Measurements from ENCODE around the gene DUSP1. TPM values are rescaled to one million over a fixed set of nuclear protein-coding genes. Genes with fewer than 3 reads are reported as not detected.

The DUSP1 gene
- total and polyA plus RNA-seq, 2 of the 13 experiments (the other 11 are each of a cell fraction or from before 2014, with no cell fraction given) = 27.1 to 55.5 TPM

GRCh38 chr5:172753101-172753500, 17.9 kb downstream of the DUSP1 start:
- H3K79me2 ChIP-seq (ENCODE audit: insufficient read depth, low read length) = no peaks in the 10 kb centered on the region
- no peak overlapping the region for H3K4me3 ChIP-seq (replicated peaks in 1 of 3; ENCODE audit: insufficient read depth in 1 of 3, low read depth in 2 of 3, low read length in 3 of 3)
- peaks cover 0 to 15% of the 10 kb centered on the region in 2 experiments; a peak in 2 of 5 replicates for H3K27me3 ChIP-seq (ENCODE audit: control insufficient read depth in 1 of 2, insufficient read depth in 2 of 2, low read length in 2 of 2)
- H3K9me3 ChIP-seq (ENCODE audit: low read length) = no peaks in the 10 kb centered on the region
- no peak overlapping the region for H3K27ac ChIP-seq (ENCODE audit: extremely low read length, insufficient read depth, low read length)
- no peak overlapping the region for H3K9ac ChIP-seq (ENCODE audit: insufficient read depth, low read depth, low read length)
- ATAC-seq = no peak
- no peaks in the 10 kb centered on the region for H3K36me3 ChIP-seq (replicated peaks in 1 of 2; ENCODE audit: control insufficient read depth in 1 of 2, insufficient read depth in 2 of 2, low read length in 2 of 2)
- ChIA-PET CTCF (ENCODE audit: low intra/inter-chr PET ratio, low total read pairs) (no interaction called here), POLR2A (interaction anchor here (0.9 kb wide), 1 partner anchor 18 kb away, joined by 3 read pairs; no protein-coding TSS in a partner anchor)
- WGBS (ENCODE audit: low lambda C conversion rate) = 12% methylated on average over 2 of the region's 2 CpGs
- no peak for TF ChIP-seq XBP1 (CRISPR knock-in tag; IDR thresholded peaks at IDR 0.05)
- no peak for TF ChIP-seq KDM5B (CRISPR knock-in tag; IDR thresholded peaks at IDR 0.05; ENCODE audit: borderline replicate concordance)
- TF ChIP-seq ZNF619 (CRISPR knock-in tag; IDR thresholded peaks at IDR 0.05) = no peak
- no peak for TF ChIP-seq TRIM24 (CRISPR knock-in tag; IDR thresholded peaks at IDR 0.05)
- no peak for TF ChIP-seq DNMT1 (CRISPR knock-in tag; IDR thresholded peaks at IDR 0.05)
- TF ChIP-seq HNF4A (CRISPR knock-in tag; IDR thresholded peaks at IDR 0.05) = no peak
- TF ChIP-seq ZNF18 (CRISPR knock-in tag; IDR thresholded peaks at IDR 0.05; ENCODE audit: insufficient replicate concordance) = no peak
- no peak for TF ChIP-seq ZNF639 (CRISPR knock-in tag; conservative IDR thresholded peaks at IDR 0.05)
- no peak for TF ChIP-seq MBNL3 (CRISPR knock-in tag; conservative IDR thresholded peaks at IDR 0.05)
- TF ChIP-seq ZNF260 (CRISPR knock-in tag; IDR thresholded peaks at IDR 0.05; ENCODE audit: borderline replicate concordance, low read depth) = no peak
- TF ChIP-seq PBX2 (CRISPR knock-in tag; IDR thresholded peaks at IDR 0.05) = no peak
- TF ChIP-seq PAF1 (CRISPR knock-in tag; IDR thresholded peaks at IDR 0.05) = no peak
- TF ChIP-seq ZNF703 (CRISPR knock-in tag; IDR thresholded peaks at IDR 0.05; ENCODE audit: borderline replicate concordance) = no peak
- no peak for TF ChIP-seq CAMTA2 (CRISPR knock-in tag; IDR thresholded peaks at IDR 0.05; ENCODE audit: borderline replicate concordance)
- TF ChIP-seq HNRNPK (IDR thresholded peaks at IDR 0.05; ENCODE audit: low read depth, low read length, poor library complexity, severe bottlenecking) = no peak
- TF ChIP-seq ZNF552 (CRISPR knock-in tag; IDR thresholded peaks at IDR 0.05; ENCODE audit: borderline replicate concordance) = no peak
- no peak overlapping the region for H2AFZ ChIP-seq (ENCODE audit: low read length)
- no TSS peak for BruUV-seq (replicated peaks)
- H4K20me1 ChIP-seq (ENCODE audit: insufficient read depth, low read length) = no peaks in the 10 kb centered on the region
- DNase-seq (ENCODE audit: low spot score) = no peak
- in situ Hi-C loops (cut with HindIII; ENCODE audit: extremely low pct_ligation_motif_present, low pct_unique_long_range_greater_than_20kb) (no loop called here), intact Hi-C loops (cut with micrococcal nuclease; ENCODE audit: unreplicated experiment) (no loop called here)
- H3K4me2 ChIP-seq (ENCODE audit: low read depth, low read length) = no peak overlapping the region
- no peak for FAIRE-seq
- H3K4me1 ChIP-seq (ENCODE audit: insufficient read depth, low read length) = peaks cover 23% of the 10 kb centered on the region
